H1 (cell line): ENCODE measurements around the gene SLC39A11. TPM values are rescaled to one million over a fixed set of nuclear protein-coding genes. Genes with fewer than 3 reads are reported as not detected.

Experiments used
- CTCF ChIA-PET: fragments of 300-600 bp; sonication (Branson Sonifier 250); formaldehyde crosslinking; loops from one replicate; lab custom pipeline; 2021; ENCODE audit not compliant: partially characterized antibody; lab: Charles Lee
- POLR2A ChIA-PET: fragments of 300-600 bp; sonication (Branson Sonifier 250); formaldehyde crosslinking; loops from one replicate; lab custom pipeline; 2021; ENCODE audit warnings: inconsistent platforms; ENCODE audit not compliant: partially characterized antibody; lab: Charles Lee
- DNase-seq, 2 experiments: peaks; one replicate each; pipeline versions ENCODE4 v3.0.0 to v3.0.0-alpha.2; 2010 to 2022; ENCODE audit warnings: low spot score in 2 of 2, low read depth in 1 of 2, mixed read lengths in 1 of 2
- FAIRE-seq: peaks from 2 replicates; lab custom pipeline; 2011; peaks lifted over from hg19 to GRCh38; lab: Jason Lieb, UNC
- H2AFZ ChIP-seq: 2 replicates; pipeline ENCODE4 v1.8.1; 2012; ENCODE audit warnings: low read length, inconsistent platforms
- H2AK5ac ChIP-seq: 2 replicates; pipeline ENCODE4 v1.6.1; 2013; ENCODE audit warnings: low read depth, low read length
- H2BK120ac ChIP-seq: replicated peaks from 2 replicates; pipeline ENCODE3; 2013; ENCODE audit warnings: low read depth, low read length, inconsistent platforms
- H2BK12ac ChIP-seq: 2 replicates; pipeline ENCODE4 v1.6.1; 2013; ENCODE audit warnings: low read depth, low read length
- H2BK15ac ChIP-seq: 2 replicates; pipeline ENCODE4 v1.6.1; 2013; ENCODE audit warnings: low read length
- H2BK20ac ChIP-seq: 2 replicates; pipeline ENCODE4 v1.6.1; 2013; ENCODE audit warnings: low read length
- H2BK5ac ChIP-seq: 2 replicates; pipeline ENCODE4 v1.6.1; 2013; ENCODE audit warnings: low read depth, low read length
- H3K14ac ChIP-seq: 2 replicates; pipeline ENCODE4 v1.6.1; 2013; ENCODE audit warnings: inconsistent platforms; ENCODE audit not compliant: insufficient read length
- H3K18ac ChIP-seq: 2 replicates; pipeline ENCODE4 v1.6.1; 2013; ENCODE audit warnings: low read length; ENCODE audit errors: extremely low read depth
- H3K23ac ChIP-seq: 2 replicates; pipeline ENCODE4 v1.6.1; 2013; ENCODE audit warnings: inconsistent platforms; ENCODE audit not compliant: insufficient read length
- H3K23me2 ChIP-seq: 2 replicates; pipeline ENCODE4 v1.6.1; 2013; ENCODE audit warnings: low read depth, low read length
- H3K27ac ChIP-seq: 2 replicates; pipeline ENCODE4 v1.6.1; 2011; ENCODE audit warnings: low read depth, low read length, inconsistent platforms
- H3K27me3 ChIP-seq, 4 experiments: replicated peaks in 1 of 4; 1 replicate in 1 of 4; 2 replicates in 3 of 4; pipeline versions ENCODE4 v1.6.1 to v1.8.1; 2011 to 2013; ENCODE audit warnings: low read length in 3 of 4, mild to moderate bottlenecking in 3 of 4, inconsistent platforms in 2 of 4, mixed read lengths in 2 of 4, moderate library complexity in 1 of 4; ENCODE audit not compliant: control insufficient read depth in 3 of 4, insufficient read depth in 3 of 4; ENCODE audit errors: extremely low read depth in 1 of 4
- H3K36me3 ChIP-seq, 4 experiments: 2 replicates each; pipeline versions ENCODE4 v1.6.1 to v1.8.1; 2011 to 2013; ENCODE audit warnings: mild to moderate bottlenecking in 4 of 4, low read length in 3 of 4, moderate library complexity in 2 of 4, control low read depth in 1 of 4, inconsistent platforms in 1 of 4; ENCODE audit not compliant: insufficient read depth in 4 of 4, control insufficient read depth in 2 of 4
- H3K4ac ChIP-seq: replicated peaks from 2 replicates; pipeline ENCODE3; 2013; ENCODE audit warnings: low read length, low read depth, mixed read lengths, inconsistent platforms; ENCODE audit not compliant: insufficient read length
- H3K4me1 ChIP-seq, 4 experiments: replicated peaks in 1 of 4; 1 replicate in 1 of 4; 2 replicates in 3 of 4; pipeline versions ENCODE4 v1.6.1 to v1.8.1; 2011 to 2013; ENCODE audit warnings: low read length in 3 of 4, inconsistent platforms in 2 of 4, mixed read lengths in 1 of 4; ENCODE audit not compliant: insufficient read depth in 4 of 4, control insufficient read depth in 3 of 4
- H3K4me2 ChIP-seq, 2 experiments: 2 replicates each; pipeline versions ENCODE4 v1.6.1 to v1.8.1; 2011 to 2013; ENCODE audit warnings: low read depth in 2 of 2, low read length in 2 of 2, control low read depth in 1 of 2, inconsistent platforms in 1 of 2, mild to moderate bottlenecking in 1 of 2; ENCODE audit not compliant: insufficient read depth in 1 of 2
- H3K4me3 ChIP-seq, 4 experiments: fragments of 200-600, 300-600 bp in 1 of 4; sonication (generic), shearing (Covaris generic), sonication (Bioruptor Twin) in 1 of 4; 2 replicates each; pipeline versions ENCODE4 v1.5.1 to v1.8.1; 2011 to 2016; ENCODE audit warnings: low read length in 4 of 4, low read depth in 3 of 4, control low read depth in 2 of 4, inconsistent platforms in 2 of 4, mild to moderate bottlenecking in 2 of 4, mixed read lengths in 1 of 4, moderate library complexity in 1 of 4; ENCODE audit not compliant: insufficient read depth in 2 of 4; ENCODE audit errors: extremely low read depth in 1 of 4
- H3K56ac ChIP-seq: replicated peaks from 2 replicates; pipeline ENCODE3; 2013; ENCODE audit warnings: low read depth, mild to moderate bottlenecking, mixed read lengths, low read length, inconsistent platforms; ENCODE audit not compliant: insufficient read length
- H3K79me1 ChIP-seq: 2 replicates; pipeline ENCODE4 v1.6.1; 2013; ENCODE audit warnings: low read depth, low read length, control low read depth
- H3K79me2 ChIP-seq, 2 experiments: 2 replicates each; pipeline versions ENCODE4 v1.6.1 to v1.8.1; 2012 to 2013; ENCODE audit warnings: low read length in 2 of 2, mild to moderate bottlenecking in 2 of 2, inconsistent platforms in 1 of 2; ENCODE audit not compliant: insufficient read depth in 2 of 2, control insufficient read depth in 1 of 2
- H3K9ac ChIP-seq, 4 experiments: replicated peaks in 1 of 4; 1 replicate in 1 of 4; 2 replicates in 3 of 4; pipeline versions ENCODE4 v1.6.1 to v1.8.1; 2011 to 2013; ENCODE audit warnings: low read depth in 3 of 4, low read length in 3 of 4, control low read depth in 2 of 4, mild to moderate bottlenecking in 2 of 4, moderate library complexity in 2 of 4, inconsistent platforms in 1 of 4; ENCODE audit errors: extremely low read depth in 1 of 4
- H3K9me3 ChIP-seq, 2 experiments: 2 replicates each; pipeline versions ENCODE4 v1.6.1 to v1.8.1; 2012 to 2013; ENCODE audit warnings: mild to moderate bottlenecking in 2 of 2, moderate library complexity in 2 of 2, control low read depth in 1 of 2, inconsistent platforms in 1 of 2, low read depth in 1 of 2, low read length in 1 of 2, mixed read lengths in 1 of 2; ENCODE audit not compliant: insufficient read depth in 2 of 2
- H4K20me1 ChIP-seq, 2 experiments: replicated peaks in 1 of 2; 2 replicates each; pipeline versions ENCODE3 to v1.8.1; 2011 to 2013; ENCODE audit warnings: inconsistent platforms in 2 of 2, low read length in 2 of 2, mild to moderate bottlenecking in 1 of 2; ENCODE audit not compliant: insufficient read depth in 2 of 2, control insufficient read depth in 1 of 2
- H4K5ac ChIP-seq: 2 replicates; pipeline ENCODE4 v1.6.1; 2013; ENCODE audit warnings: low read length, low read depth, mixed read lengths, inconsistent platforms; ENCODE audit not compliant: insufficient read length
- H4K8ac ChIP-seq: 2 replicates; pipeline ENCODE4 v1.8.0; 2013; ENCODE audit warnings: mild to moderate bottlenecking, moderate library complexity, low read length, inconsistent platforms; ENCODE audit not compliant: insufficient read depth; ENCODE audit errors: extremely low read depth
- H4K91ac ChIP-seq: replicated peaks from 2 replicates; pipeline ENCODE3; 2013; ENCODE audit warnings: low read length, mixed read lengths, inconsistent platforms; ENCODE audit not compliant: insufficient read length
- SP2 ChIP-seq: IDR thresholded peaks from 2 replicates; pipeline ENCODE4 v1.6.1; 2012; ENCODE audit warnings: mild to moderate bottlenecking, low read length, inconsistent platforms
- WGBS, 2 experiments: shearing (Covaris generic) in 1 of 2; methylation state at CpG; one replicate each; pipeline versions ENCODE4 v1.1.6 to v1.1.7; 2013 to 2015; ENCODE audit warnings: low lambda C conversion rate in 2 of 2, mixed read lengths in 2 of 2, inconsistent platforms in 1 of 2, low coverage in 1 of 2, missing lambda C conversion rate in 1 of 2; ENCODE audit not compliant: insufficient replicate concordance in 2 of 2, insufficient coverage in 1 of 2, insufficient read length in 1 of 2; ENCODE audit errors: extremely low coverage in 1 of 2, missing lambda C conversion rate in 1 of 2; 5-methylcytosine and 5-hydroxymethylcytosine counted together
- polyA plus RNA-seq, 7 experiments: library from polyadenylated mRNA; depleted of rRNA in 3 of 7; stranded (reverse) in 5 of 7; unstranded in 2 of 7; fragments of >200 nt in 5 of 7; fragments of 200-250 nt in 2 of 7; gene quantifications; 1 replicate in 5 of 7; 2 replicates in 1 of 7; 4 replicates in 1 of 7; pipeline versions ENCODE4 v1.2.1 to v1.2.3, GENCODE V29; 2011 to 2013; ENCODE audit warnings: missing spikeins in 2 of 7, mixed read lengths in 2 of 7
- total RNA-seq: library from RNA; stranded (reverse); fragmentation: NEBNext Ultra II Directional; extraction: Animal tissue kit (Norgen Biotek cat#: 25700); gene quantifications from 2 replicates; pipeline ENCODE4 v1.2.1, GENCODE V29; 2021

Gene SLC39A11
- total and polyA plus RNA-seq, 2 of the 8 experiments (the other 6 are each of a cell fraction or from before 2014, with no cell fraction given): 12.2 to 19.6 TPM

DNA sequence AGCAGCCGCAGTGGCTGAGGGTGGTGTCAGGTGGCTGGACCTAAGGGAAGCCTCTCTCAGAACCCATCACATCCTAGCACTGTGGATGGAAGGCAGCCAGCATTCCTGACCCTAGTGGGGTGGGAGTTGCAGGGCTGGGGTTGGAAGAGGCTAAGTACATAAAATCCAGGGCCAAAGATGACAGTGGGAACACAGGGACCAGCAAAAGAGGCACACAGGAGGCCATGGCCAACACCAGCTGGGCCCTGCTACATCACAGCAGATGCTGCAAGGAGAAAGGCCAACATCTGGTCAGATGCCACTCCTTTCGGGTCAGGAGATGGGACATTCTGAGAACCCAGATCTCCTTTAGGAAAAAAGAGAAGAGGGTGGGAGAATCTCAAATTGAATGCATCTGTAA, 415.4 kb downstream of the SLC39A11 start:
- Histone ChIP-seq H3K14ac (no peak overlapping the region), H2AK5ac (no peak overlapping the region), H2BK20ac (no peak overlapping the region), H3K9me3 (no peaks in the 10 kb centered on the region), H4K5ac (no peak overlapping the region), H3K18ac (no peak overlapping the region), H3K4ac (no peak overlapping the region), H2BK5ac (no peak overlapping the region), H3K4me3 (no peak overlapping the region), H4K20me1 (no peaks in the 10 kb centered on the region), H3K4me2 (no peak overlapping the region), H3K56ac (no peak overlapping the region), H2AFZ (no peak overlapping the region), H3K36me3 (no peaks in the 10 kb centered on the region), H2BK15ac (no peak overlapping the region), H2BK12ac (no peak overlapping the region), H3K23me2 (no peaks in the 10 kb centered on the region), H3K27me3 (no peaks in the 10 kb centered on the region), H3K23ac (no peak overlapping the region), H4K8ac (no peak overlapping the region; the same call in 1 of the 2 replicates), H3K9ac (no peak overlapping the region), H2BK120ac (no peak overlapping the region), H3K79me1 (no peaks in the 10 kb centered on the region), H3K79me2 (no peaks in the 10 kb centered on the region), H3K4me1 (0 out of 7 replicates have a peak, but pooled peaks cover 0 to 3% (median 0%) of the 10 kb centered on the region in 4 experiments), H4K91ac (no peak overlapping the region), H3K27ac (no peak overlapping the region)
- DNase-seq (no peak), FAIRE-seq (no peak)
- POLR2A ChIA-PET: no interaction called here
- 85% methylated on average over 2 of the region's 2 CpGs; no CpG with 5 or more reads in 1 of the 2 experiments for WGBS, 2 experiments
- CTCF ChIA-PET: interaction anchor here (1.3 kb wide), 2 partner anchors 18 to 117 kb away, joined by 3 to 6 read pairs; no protein-coding TSS in a partner anchor
- no peak for TF ChIP-seq SP2
